HepG2 (cell line): ENCODE data around the gene TMEM270. TPM values are rescaled to one million over a fixed set of nuclear protein-coding genes. Genes with fewer than 3 reads are reported as not detected.

Source experiments
- DNMT3B ChIP-seq: conservative IDR thresholded peaks from 2 replicates; pipeline ENCODE4 v1.6.1; 2016; ENCODE audit warnings: missing biosample characterization, control low read depth
- ETV5 ChIP-seq: IDR thresholded peaks from 2 replicates; pipeline ENCODE4 v1.6.1; 2018; ENCODE audit warnings: missing biosample characterization, missing genetic modification reagents, inconsistent platforms, borderline replicate concordance
- HHEX ChIP-seq: IDR thresholded peaks from 2 replicates; pipeline ENCODE4 v1.6.1; 2016; ENCODE audit warnings: control low read depth
- HNF1B ChIP-seq: sonication (generic); formaldehyde crosslinking; IDR thresholded peaks from 2 replicates; pipeline ENCODE4 v1.5.1; 2020; ENCODE audit warnings: mild to moderate bottlenecking, moderate library complexity, missing genetic modification reagents
- LCORL ChIP-seq, 2 experiments: fragments of 450-650 bp in 1 of 2; sonication (generic) in 1 of 2; formaldehyde crosslinking in 1 of 2; IDR thresholded peaks; 2 replicates each; pipeline versions ENCODE4 v1.5.0 to v1.6.1; 2017 to 2020; ENCODE audit warnings: antibody characterized with exemption in 1 of 2, missing genetic modification reagents in 1 of 2
- RBAK ChIP-seq: sonication (generic); formaldehyde crosslinking; IDR thresholded peaks from 2 replicates; pipeline ENCODE4 v1.5.1; 2020; ENCODE audit warnings: mild to moderate bottlenecking, missing genetic modification reagents
- RBM22 ChIP-seq: fragments of 200-400 bp; formaldehyde crosslinking; optimal IDR thresholded peaks from 2 replicates; pipeline ENCODE3; 2017; ENCODE audit warnings: mild to moderate bottlenecking, low read length, moderate library complexity
- THRA ChIP-seq: sonication (generic); formaldehyde crosslinking; IDR thresholded peaks from 2 replicates; pipeline ENCODE4 v1.4.0; 2020; ENCODE audit warnings: missing genetic modification reagents, borderline replicate concordance
- TRAFD1 ChIP-seq: sonication (generic); formaldehyde crosslinking; IDR thresholded peaks from 2 replicates; pipeline ENCODE4 v1.5.1; 2020; ENCODE audit warnings: missing genetic modification reagents, mild to moderate bottlenecking, borderline replicate concordance
- ZBTB14 ChIP-seq: sonication (generic); formaldehyde crosslinking; IDR thresholded peaks from 2 replicates; pipeline ENCODE4 v1.4.0; 2020; ENCODE audit warnings: missing genetic modification reagents
- ZFY ChIP-seq: sonication (generic); formaldehyde crosslinking; IDR thresholded peaks from 2 replicates; pipeline ENCODE4 v1.4.0; 2020; ENCODE audit warnings: missing genetic modification reagents
- ZNF274 ChIP-seq: sonication (generic); formaldehyde crosslinking; IDR thresholded peaks from 2 replicates; pipeline ENCODE4 v1.5.1; 2020; ENCODE audit warnings: mild to moderate bottlenecking, missing genetic modification reagents
- ZNF30 ChIP-seq: sonication (generic); formaldehyde crosslinking; IDR thresholded peaks from 2 replicates; pipeline ENCODE4 v1.5.0; 2020; ENCODE audit warnings: mild to moderate bottlenecking, missing genetic modification reagents
- ZNF646 ChIP-seq: sonication (generic); formaldehyde crosslinking; IDR thresholded peaks from 2 replicates; pipeline ENCODE4 v1.9.0; 2021; ENCODE audit warnings: mild to moderate bottlenecking, missing genetic modification reagents
- ZNF879 ChIP-seq: sonication (generic); formaldehyde crosslinking; IDR thresholded peaks from 2 replicates; pipeline ENCODE4 v1.8.1; 2023; ENCODE audit warnings: missing genetic modification reagents
- polyA plus RNA-seq, 8 experiments: library from polyadenylated mRNA; depleted of rRNA in 3 of 8; stranded (reverse) in 7 of 8; unstranded in 1 of 8; fragments of >200 nt; fragmentation: Illumina TruSeq in 4 of 8; extraction: Trizol in 4 of 8; gene quantifications; 2 replicates each; pipeline versions ENCODE4 v1.2.1 to v1.2.3, GENCODE V29; 2011 to 2016; ENCODE audit warnings: low read depth in 4 of 8, missing spikeins in 1 of 8, mixed read lengths in 1 of 8; ENCODE audit not compliant: insufficient read depth in 1 of 8
- total RNA-seq, 5 experiments: library from RNA; depleted of rRNA; stranded (reverse); fragments of >200 nt; fragmentation: Illumina TruSeq; extraction: Trizol; gene quantifications; 2 replicates each; pipeline ENCODE4 v1.2.3, GENCODE V29; 2016; ENCODE audit warnings: low read depth in 1 of 5

TMEM270 gene
- total and polyA plus RNA-seq, 2 of the 13 experiments (the other 11 are each of a cell fraction or from before 2014, with no cell fraction given): not detected

GRCh38 chr7:73870041-73870492, 9.1 kb downstream of the TMEM270 start (continued):
- TF ChIP-seq RBM22 (no peak), LCORL (IDR thresholded peaks at IDR 0.05) (no peak), LCORL (CRISPR knock-in tag; IDR thresholded peaks at IDR 0.05) (peak; percentile 82; the same call in 1 of the 2 replicates), ZNF646 (CRISPR knock-in tag) (no peak), RBAK (CRISPR knock-in tag) (no peak), TRAFD1 (CRISPR knock-in tag) (no peak), DNMT3B (CRISPR knock-in tag) (0 out of 2 replicates have a peak, but pooled peaks have one; percentile 27), ZNF30 (CRISPR knock-in tag) (no peak), THRA (CRISPR knock-in tag) (peak; percentile 90; the same call in 1 of the 2 replicates), ZNF879 (CRISPR knock-in tag) (no peak), HHEX (CRISPR knock-in tag) (peak; percentile 83), ZBTB14 (CRISPR knock-in tag) (no peak), ZNF274 (CRISPR knock-in tag) (0 out of 2 replicates have a peak, but pooled peaks have one; percentile 30), HNF1B (CRISPR knock-in tag) (peak; percentile 82), ZFY (CRISPR knock-in tag) (no peak), ETV5 (CRISPR knock-in tag) (peak; percentile 95)
